Measurements from ENCODE around the gene IL18. TPM values are rescaled to one million over a fixed set of nuclear protein-coding genes. Genes with fewer than 3 reads are reported as not detected.
"Not testable (repeated sequence)": the region's sequence is repeated elsewhere in the genome, so short reads cannot be mapped to it uniquely, and the experiment has no call there.

The IL18 gene
- total RNA-seq, 1 donor from 2014 or later = not detected

DNA sequence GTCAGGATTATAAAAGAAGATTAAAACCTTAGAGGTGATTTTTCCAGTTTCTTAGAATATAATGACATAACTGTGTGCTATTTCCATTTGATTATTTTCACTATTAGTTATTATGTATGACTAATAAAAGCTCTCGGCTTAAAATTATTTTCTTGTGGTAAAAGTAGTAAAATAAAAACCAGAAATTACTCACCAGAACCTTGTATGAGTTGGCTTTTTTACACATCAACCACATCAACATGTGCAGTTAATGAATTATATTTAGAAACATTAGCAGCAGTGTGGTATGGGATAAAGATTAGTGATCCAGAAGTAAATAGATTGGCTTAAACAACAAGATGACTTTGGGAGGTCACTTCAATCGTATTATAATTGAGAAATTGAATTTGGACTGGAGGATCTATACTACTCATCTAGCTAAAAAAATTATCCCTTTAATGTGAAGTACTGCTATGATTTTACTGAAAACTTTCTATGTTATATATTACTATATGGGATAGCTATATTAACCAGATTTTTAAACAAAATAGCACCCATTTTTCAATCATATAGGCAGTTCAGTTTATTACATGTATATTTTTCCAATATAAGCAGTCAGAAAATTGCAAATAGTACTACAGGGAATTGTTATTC is 8.6 kb upstream of the IL18 start:
- DNase-seq (ENCODE audit: low read depth in 2 of 2) = peak in 1 of 2 donors; percentile 7

DNA sequence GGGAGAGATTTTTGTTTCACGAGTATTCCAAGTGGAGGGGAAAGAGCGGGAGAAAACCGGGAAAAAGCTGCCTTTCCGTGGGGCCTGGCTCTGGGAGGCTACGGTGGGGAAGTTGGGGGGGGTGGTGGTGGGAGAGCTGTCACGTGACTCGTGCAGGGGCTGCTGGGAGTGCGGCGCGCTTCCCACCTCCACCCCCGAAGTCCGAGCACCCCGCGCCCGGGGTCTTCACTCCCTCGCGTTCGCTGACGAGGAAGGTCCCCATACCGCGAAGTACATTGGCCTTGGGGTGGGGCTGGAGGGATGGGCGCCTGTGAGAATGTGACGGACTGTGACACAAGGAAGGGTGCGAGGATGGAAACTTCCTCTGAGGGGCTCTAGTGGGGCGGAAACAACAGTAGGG is 3.3 kb upstream of the IL18 start, which contains the start of gene TEX12:
Gene TEX12, plus strand, starts transcription at position 228 of the 400 bp plus-strand sequence. CDS start 1,897 bp downstream, outside the sequence.
- no peak for DNase-seq (ENCODE audit: low read depth in 2 of 2)

DNA sequence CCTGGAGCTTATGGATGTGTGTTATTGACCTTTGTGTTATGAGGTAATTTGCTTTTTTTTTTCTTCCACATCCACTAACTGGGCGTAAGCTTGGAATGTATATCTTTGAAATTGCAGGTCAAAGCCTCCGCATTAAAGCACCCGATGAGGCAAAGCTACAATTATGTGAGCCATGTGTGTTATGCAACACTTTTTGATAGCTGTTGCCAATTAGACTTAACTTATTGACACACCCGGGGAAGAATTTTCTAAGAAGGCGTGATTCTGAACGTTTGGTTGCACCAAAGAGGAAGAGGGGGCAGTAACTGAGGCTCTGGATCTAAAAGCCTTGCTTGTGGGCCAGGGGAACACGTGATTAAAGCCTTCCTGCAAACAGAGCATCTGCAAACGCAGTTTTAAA is 2.7 kb upstream of the IL18 start:
- no peak for DNase-seq (ENCODE audit: low read depth in 2 of 2)

DNA sequence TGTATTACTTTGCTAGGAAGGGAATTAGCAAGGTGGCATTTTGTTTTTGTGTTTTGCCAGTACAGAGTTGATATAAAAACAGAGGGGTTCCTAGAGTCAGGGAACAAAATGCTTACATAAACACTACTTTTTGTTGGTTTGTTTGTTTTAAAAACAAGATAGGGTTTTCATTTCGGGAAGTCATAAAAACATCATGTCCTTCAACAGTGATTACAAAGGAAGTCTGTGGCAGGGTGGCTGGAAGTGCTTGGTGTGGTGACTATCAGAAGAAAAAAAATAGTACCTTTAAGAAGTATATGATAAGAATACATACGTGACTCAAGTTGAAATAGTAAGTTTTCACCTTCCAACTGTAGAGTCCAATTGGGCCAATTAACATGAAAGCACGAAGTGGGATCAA is 1.2 kb upstream of the IL18 start:
- peak; percentile 13 to 15 for DNase-seq (ENCODE audit: low read depth in 2 of 2)

DNA sequence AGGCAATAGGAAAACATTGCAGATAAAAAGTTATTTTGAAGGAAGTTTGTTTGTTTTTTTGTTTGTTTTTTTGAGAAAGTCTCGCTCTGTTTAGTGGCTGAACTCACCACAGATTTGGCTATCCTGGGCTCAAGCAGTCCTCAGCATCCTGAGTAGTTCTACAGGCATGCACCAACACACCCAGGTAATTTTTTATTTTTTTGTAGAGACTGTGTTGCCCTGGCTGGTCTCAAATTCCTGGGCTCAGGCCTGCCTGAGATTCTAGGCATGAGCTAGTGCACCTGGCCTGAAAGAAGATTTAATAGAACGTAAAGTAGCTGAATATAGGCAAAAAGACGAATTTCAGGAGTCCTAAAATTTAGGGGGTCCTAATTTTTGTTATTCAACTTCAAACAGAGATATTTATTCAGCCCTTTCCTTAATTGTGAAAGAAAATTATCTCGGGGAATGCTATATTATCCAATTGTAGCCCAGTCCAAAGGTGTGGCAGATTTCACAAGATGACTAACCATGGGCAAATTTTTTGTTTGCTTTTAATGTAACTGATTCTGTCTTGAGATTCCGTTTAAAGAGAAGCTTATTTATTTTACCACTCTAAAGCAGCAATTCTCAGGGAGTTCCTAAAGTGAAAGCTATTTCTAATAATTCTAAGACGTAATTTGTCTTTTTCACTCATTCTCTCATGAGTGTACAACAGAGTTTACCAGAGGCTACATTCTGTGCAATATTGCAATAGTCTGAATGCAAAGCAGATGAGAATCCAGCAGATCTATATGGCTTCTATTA is 940 bp downstream of the IL18 start:
- no peak for DNase-seq (ENCODE audit: low read depth in 2 of 2)

DNA sequence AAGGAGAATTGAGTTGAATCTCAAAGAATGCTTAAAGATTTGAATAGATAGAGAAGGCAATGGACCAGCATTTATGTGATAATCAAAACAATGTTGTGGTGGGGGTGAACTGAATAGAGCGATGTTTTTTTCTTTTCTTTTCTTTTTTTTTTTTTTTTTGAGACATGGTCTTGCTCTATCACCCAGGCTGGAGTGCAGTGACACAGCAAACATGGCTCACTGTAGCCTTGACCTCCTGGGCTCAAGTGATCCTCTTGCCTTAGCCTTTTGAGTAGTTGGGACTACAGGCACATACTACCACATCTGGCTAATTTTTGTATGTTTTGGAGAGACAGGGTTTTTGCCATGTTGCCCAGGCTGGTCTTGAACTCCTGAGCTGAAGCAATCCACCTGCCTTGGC is 1.7 kb downstream of the IL18 start:
- DNase-seq (ENCODE audit: low read depth in 2 of 2) = not testable (repeated sequence)

DNA sequence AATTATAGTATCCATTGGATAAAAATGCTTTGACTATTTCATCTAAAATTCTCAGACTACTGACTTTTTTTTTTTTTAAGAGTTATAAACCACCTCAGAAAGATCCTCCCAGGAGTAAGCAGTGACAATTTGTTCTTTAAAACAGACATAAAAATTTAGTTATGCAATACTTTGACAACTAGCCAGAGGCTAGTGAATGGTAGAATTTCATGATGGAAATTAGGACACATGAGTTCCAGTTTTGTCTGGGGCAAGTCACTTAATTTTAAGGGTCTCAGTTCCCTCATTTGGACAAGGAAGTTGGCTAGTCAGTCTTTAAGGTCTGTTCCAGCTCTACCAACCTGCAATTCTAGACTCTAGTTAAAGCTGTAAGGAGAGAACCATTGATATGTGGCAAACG is 2.9 kb downstream of the IL18 start:
- DNase-seq (ENCODE audit: low read depth in 2 of 2) = no peak

DNA sequence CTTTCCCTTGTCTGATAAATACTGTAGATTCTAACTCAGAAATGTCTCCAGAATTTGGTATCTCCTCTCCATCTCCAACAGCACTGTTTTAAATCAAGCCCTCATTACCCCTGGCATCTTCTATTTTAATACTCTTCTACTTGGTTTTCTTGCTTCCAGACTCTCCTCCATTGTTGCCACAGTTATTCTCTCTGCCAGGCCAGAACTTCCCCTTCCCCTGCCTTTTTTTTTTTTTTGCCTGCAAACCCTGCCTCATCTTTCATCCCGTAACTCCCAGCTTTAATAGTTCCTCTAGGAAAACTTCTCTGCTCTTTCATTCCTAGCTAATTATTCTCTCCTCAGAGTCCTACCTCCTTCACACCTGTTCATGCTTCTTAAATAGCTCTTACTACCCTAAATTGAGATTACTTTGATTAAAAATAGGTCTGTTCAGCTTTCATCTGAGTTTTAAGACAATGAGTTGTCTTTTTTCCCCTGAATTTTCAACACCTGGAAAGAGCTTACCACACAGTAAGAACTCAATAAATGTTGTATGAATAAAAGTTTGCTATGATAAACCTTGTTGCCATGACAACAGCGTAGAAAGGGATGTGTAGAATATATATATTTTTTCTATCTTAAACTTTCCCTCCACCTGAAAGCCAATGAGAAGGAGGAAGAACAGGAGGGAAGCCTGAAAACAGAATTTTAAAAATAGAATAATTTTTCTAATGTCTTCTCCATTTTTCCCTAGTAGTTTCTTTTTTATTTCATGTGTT is 3.6 kb downstream of the IL18 start:
- no peak for DNase-seq (ENCODE audit: low read depth in 2 of 2)

DNA sequence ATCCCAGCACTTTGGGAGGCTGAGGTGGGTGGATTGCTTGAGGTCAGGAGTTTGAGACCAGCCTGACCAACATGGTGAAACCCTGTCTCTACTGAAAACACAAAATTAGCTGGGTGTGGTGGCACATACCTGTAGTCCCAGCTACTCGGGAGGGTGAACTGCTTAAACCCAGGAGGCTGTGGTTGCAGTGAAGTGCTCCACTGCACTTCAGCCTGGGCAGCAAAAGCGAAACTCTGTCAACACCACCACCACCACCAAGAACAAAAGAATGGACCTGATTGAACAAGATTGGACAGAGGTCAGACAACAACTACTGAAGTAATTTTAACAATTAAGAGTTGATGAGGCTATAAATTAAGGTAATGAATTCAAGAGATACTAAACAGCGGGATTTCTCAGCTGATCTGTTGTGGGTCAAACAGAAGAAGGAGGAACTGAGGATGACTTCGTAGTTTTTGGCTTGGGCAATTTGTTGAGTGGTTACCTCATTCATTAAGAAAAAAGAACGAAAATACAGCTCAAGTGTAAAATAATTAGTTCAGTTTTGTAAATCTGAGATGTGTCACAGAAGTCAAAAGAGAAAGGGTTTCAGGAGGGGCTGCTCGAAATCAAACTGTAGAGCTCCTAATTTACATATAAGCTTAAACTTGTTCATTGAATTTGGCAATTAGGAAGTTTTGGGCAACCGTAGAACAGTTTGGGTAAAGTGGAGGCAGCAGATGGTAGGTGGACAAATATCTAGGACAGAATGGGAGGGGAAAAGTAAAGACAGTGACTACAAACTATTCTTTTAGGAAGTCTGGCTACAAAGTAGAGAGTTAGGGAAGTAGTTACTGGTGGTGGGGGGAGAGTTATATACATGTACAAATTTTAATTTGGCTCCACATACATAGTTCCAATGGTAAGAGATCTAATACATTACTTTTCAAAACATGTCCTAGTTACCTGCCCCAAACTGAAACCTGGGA is 4.5 kb downstream of the IL18 start:
- DNase-seq (ENCODE audit: low read depth in 2 of 2) = no peak

DNA sequence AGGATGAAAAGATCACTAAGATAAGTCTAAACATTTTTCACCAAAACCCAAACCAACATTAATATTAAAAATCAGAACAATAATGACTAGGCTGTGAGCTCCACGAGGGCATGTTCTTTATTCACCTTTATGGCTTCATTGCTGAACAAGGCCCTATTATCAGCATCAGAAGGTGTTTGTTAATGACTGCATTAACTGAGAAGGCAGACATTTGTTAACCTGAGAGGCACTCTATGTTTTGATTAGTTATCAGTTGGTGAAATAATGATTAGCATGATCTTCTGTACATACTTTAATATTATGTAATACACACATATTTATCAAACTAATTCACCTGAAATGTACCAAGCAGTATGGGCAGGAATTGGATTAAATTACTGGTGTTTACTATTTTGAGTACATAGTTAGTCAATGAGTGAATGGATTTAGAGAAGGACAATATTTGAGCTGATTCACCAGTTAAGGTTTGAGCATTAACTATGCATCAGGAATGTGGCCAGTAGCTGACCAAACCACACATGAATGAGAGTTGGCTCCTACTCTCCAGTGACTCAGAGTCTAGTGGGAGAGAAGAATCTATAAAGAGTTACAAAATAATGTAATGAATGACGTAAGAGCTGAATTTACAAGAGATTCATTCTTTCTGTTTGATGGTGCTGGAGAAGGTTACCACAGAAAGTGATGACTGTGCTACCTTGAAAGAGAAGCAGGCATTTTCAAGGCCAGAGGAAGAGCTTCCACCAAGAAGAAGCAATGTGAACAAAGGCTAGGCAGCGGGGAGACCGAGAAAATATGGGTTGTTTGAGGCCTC is 6.7 kb downstream of the IL18 start:
- peak; percentile 46 to 94 for DNase-seq (ENCODE audit: low read depth in 2 of 2)

DNA sequence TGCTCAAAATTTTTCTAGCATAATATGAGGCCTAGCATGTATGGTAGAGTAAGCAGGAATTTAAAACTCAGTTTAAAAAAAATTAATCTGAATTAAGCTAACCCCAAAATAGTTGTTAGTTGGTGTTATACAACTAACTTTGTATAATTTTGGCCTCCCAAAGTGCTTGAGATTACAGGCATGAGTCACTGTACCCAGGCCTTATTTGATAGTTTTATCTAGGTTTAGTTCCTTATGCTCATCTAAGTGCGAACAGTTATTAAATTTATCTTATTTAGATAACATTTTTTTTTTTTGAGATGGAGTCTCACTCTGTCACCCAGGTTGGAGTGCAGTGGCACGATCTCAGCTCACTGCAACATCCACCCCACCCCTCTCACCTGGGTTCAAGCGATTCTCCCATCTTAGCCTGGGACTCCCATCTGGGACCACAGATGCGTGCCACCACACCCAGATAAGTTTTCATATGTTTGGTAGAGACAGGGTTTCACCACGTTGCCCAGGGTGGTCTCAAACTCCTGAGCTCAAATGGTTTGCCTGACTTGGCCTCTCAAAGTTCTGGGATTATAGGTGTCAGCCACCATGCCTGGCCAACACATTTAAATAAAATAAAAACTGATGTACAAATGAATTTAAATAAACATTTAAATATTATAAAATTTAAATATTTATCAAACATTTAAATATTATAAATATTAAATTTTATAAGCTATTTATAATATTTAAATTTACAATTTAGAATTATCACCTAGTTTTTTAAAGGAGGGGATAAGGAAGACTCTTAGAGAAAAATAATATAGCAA is 7.5 kb downstream of the IL18 start:
- no peak for DNase-seq (ENCODE audit: low read depth in 2 of 2)

DNA sequence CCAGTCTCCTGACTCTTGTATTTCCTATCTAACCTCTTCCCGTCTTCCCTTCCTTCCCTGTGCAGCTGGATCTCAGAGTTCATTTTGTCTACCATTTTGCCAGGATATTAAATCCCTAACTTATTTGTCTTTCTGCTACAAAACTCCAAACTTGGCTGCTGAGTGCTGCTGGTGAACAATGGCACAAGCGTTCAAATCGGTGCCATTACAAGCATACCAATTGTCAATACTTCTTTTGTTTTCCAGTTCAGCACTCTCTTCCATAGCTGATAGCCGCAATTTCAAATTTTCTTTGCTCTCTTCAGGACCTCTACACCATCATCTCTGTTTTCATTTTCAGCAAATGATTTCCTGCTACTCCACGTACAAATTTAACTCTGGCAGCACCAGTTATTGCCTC is 13.4 kb downstream of the IL18 start:
- peak in 1 of 2 donors; percentile 3 for DNase-seq (ENCODE audit: low read depth in 2 of 2)

DNA sequence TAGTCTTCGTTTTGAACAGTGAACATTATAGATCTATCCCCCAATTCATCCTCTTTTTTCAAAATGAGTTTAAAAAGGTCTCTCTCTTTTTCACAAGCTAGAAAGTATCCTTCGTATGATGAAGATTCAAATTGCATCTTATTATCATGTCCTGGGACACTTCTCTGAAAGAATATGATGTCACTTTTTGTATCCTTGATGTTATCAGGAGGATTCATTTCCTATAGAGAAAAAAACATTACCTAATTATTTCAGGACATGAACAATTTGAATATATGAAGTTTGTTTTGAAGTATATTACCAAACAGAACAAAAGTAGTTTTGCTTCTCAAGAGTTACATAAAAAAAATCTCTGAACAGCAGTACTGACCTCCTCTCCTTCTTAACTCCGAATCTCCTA is 20.3 kb downstream of the IL18 start:
- DNase-seq (ENCODE audit: low read depth in 2 of 2) = no peak

DNA sequence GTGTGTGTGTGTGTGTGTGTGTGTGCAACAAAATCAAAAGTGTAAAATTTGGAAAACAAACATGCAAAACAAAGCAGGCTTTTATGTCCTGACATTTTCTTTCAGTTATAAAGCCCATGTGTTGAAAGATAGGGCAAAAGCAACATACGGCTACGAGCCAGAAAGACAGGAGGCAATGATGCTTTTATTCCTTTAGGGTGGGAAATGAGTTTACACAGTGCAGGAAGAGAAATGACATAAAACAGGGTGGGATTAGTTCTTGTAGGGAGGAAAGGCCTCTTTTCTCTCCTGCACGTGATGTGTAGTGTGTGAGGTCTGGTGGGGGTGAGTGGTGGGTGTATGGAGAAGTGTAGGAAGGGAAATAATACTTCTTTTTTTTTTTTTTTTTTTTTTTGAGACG is 29.4 kb downstream of the IL18 start:
- DNase-seq (ENCODE audit: low read depth in 2 of 2) = peak in 1 of 2 donors; percentile 8

DNA sequence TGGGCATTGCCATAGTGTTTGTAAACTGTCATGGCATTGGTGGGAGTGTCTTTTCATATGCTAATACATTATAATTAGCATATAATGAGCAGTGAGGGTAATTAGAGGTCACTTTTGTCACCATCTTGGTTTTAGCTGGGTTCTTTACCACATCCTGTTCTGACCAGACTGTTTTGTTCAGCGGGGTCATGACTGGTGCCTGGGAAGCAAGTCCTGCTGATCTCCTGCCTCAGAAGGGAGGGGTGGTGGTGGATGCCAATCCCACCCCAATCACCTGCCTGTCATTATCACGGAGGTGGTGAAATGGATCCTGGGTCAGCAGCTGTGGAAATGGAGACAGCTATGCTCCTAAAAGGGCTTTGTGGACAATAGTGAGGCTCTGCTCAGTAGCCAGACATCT is 31.2 kb downstream of the IL18 start:
- DNase-seq (ENCODE audit: low read depth in 2 of 2) = no peak

DNA sequence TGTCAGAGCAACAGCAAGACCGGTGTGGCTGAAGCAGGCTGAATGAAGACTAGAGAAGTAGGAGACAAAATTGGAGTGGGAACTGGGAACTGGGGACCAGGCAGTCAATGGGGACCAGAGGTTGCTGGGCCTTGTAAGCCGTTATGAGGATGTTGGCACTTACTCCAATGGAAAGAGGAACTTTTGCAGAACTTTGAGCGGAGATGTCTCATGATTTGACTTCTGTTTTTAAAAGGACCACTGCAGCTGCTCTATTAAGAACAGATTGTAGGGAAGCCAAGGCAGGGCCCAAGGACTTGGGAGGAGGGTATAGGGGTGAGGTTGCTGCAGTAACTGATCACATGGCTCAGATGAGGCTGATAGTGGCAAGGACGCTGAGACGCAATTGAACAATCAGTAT is 34.2 kb downstream of the IL18 start:
- no peak for DNase-seq (ENCODE audit: low read depth in 2 of 2)

DNA sequence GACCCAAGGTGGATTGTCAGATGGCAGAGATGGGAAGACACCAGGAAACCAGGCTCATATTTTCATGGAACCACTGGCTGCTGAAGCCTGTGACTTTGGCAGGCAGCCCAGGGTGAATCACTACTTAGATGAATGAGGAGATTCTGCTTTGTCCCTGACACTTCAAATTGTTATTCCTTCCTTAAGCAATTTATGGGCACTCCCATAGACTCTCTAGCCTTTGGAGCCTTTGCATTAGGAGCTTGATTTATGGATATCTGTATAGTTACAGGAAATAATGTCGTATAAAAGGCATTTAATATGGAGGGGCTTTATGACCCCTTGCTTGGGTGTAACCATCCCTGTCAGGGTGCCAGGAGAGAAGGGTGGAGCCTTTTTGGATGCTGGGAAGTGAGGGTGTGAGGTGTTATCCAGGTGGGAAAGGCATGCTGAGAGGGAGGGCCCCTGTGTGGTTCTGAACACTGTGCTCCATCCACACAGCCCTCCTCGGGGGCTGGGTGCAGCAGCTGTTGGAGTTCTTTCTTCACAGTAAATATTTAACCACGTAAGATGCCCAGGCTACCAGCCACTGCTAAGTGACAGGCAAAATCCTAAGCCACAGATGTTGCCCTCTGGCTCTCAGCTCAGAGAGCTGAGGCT is 35.3 kb downstream of the IL18 start:
- peak; percentile 58 to 75 for DNase-seq (ENCODE audit: low read depth in 2 of 2)

DNA sequence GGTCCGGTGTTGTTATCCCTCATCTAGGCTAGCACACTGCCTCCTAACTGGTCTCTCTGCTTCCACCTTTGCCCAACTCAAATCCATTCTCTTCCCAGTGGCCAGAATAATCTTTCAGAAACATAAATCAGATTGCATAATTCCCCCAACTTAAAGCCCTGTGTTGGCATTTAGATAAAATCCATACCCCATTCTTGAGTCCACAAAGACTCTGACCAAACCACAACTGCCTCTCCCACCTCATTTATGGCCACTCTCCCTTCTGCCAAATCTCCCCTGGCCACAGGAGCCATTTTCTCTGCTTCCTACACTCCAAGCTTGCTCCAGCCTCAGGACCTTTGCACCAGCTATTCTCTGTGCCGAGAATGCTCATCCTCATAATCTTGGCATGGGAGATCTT is 36.8 kb downstream of the IL18 start:
- DNase-seq (ENCODE audit: low read depth in 2 of 2) = no peak

DNA sequence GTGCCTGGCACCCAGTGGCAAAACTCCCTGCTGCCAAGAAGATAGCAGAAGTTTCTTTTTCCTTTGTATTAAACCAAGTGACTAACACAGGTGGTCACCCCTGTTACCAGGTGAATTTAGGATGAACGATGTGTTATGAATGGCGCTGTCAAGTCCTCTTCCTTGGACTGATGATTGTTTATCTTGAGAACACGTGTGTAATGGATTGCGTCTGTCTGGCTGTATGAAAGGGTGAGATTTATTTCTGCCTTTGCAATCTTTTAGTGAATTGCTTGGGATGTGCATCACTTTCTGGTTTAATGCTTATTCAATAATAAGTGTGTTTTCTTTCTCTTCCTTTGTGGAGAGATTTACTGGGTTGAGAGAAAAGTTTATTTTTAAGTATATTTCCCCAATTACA is 40.8 kb downstream of the IL18 start:
- DNase-seq (ENCODE audit: low read depth in 2 of 2) = no peak
